GM19035 (cell line): ENCODE data around the gene CD151.

Experiments
- ATAC-seq: cut with Tn5 transposase; IDR thresholded peaks from one replicate; pipeline ENCODE4 v1.9.1; 2021; ENCODE audit not compliant: unreplicated experiment

Gene CD151

GRCh38 chr11:813072-813455 lies 19.7 kb upstream of the CD151 start:
- ATAC-seq, result no peak

GRCh38 chr11:813456-814096 lies 19.2 kb upstream of the CD151 start:
- no peak for ATAC-seq

DNA sequence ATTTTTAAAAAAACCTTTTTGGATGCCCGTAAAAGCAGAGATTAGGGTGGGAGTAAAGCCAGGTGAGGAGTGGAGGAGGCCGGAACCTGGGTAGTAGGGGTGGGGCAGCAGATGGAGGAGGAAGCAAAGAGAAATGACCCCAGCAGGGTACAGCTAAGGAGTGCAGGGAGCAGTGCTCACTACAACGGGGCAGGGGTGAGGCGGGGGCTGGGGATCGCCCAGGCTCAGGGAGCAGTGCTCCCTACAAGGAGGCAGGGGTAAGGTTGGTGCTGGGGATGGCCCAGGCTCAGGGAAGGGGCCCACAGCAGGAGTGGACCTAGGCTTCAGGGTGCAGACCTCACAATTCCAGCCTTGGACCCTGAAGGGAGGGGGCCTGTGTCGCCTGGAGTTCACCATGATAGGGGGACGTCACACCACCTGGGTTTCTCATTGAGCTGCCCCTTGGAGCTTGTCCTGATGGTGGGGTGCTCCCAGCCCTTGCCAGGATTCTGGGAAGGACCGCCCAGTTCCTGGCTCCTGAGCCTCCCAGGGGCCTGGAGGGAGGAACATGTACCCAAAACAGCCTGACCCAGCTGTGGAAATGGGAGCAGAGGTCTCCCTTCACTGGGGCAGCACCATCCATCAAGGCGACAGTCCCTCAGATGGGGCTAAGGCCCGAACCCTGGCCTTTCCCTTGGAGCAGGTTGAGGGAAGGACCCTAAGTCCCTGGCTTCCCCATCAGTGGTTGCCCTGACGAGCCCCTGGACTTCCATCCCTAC lies 16.9 kb upstream of the CD151 start:
- ATAC-seq, result no peak

GRCh38 chr11:816433-816779 lies 16.3 kb upstream of the CD151 start:
- ATAC-seq, result no peak

DNA sequence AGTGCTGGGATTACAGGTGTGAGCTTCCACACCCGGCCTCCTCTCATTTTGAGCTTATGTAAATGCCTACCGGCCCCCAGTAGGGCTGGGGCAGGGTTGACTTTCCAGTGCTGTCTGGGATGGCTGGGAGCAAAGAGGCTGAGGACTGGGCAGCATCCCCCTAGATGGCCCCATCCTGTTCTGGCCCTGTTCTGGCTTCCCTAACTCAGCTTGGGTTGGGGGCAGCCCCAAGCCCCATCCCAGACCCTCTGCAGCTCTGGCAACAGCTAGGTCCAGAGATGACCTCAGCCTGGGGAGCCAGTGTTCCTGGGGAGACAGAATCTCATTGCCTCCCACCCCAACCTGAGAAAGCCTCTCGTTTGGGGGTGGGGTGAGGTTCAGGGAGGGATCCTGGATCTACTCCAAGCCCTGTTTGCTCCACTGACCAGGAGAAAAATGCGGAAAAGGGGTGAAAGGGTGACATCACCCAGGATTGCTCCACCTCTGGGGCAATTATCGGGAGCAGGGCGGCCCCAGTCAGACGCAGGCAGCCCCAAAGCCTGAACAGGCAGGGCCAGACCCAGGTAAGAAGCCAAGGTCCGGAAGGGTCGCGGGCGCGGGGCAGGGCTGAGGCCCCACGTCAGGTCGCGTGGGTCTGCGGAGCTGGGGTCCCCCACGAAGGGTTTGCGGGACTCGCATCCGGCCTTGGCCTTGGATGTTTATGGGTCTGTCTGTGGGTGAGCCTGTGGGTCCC lies 14.2 kb upstream of the CD151 start, which contains the start of gene PNPLA2:
Gene PNPLA2 (plus strand): TSS at position 519 of the 733 bp plus-strand sequence. CDS start 805 bp downstream, outside the sequence.
- ATAC-seq, result no peak

- ATAC-seq, result peak; percentile 66
Observed at GRCh38 chr11:819129-819931, 13.4 kb upstream of the CD151 start.

DNA sequence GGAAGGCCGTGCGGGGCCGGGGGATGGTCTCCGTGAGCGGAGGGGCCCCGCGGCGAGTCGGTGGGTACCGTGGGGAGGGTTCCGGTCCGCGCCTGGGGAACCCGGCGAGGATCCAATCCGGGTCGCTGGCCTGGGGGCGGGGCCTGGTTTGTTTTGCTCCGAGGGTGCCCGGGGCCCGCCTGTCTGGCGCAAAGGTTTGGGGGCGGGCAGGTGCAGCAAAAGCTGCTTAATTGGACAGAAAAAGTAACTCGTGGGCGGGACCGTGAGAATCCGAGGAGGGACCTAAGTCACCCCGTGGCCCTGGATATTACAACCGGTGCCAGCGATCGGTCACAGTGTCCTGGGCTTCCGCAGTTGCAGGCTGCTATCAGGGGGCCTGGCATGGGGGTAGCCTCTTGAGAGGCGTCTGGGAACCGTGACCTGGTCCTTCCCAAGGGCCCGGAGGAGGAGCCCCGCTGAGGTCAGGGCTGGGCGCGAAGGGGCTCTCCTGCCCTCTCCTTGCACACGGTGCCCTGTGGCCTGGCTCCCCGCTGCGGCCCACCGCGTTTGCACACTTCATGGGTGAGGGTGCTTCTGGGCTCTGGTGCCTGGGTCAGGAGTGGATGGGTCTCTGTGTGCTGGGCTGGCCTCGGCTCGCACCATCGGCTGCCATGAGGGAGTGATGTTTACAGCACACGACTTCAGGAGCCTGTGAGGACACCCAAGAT lies 12.7 kb upstream of the CD151 start:
- ATAC-seq, result peak; percentile 65

GRCh38 chr11:820655-821511 lies 11.9 kb upstream of the CD151 start:
- ATAC-seq, result no peak

DNA sequence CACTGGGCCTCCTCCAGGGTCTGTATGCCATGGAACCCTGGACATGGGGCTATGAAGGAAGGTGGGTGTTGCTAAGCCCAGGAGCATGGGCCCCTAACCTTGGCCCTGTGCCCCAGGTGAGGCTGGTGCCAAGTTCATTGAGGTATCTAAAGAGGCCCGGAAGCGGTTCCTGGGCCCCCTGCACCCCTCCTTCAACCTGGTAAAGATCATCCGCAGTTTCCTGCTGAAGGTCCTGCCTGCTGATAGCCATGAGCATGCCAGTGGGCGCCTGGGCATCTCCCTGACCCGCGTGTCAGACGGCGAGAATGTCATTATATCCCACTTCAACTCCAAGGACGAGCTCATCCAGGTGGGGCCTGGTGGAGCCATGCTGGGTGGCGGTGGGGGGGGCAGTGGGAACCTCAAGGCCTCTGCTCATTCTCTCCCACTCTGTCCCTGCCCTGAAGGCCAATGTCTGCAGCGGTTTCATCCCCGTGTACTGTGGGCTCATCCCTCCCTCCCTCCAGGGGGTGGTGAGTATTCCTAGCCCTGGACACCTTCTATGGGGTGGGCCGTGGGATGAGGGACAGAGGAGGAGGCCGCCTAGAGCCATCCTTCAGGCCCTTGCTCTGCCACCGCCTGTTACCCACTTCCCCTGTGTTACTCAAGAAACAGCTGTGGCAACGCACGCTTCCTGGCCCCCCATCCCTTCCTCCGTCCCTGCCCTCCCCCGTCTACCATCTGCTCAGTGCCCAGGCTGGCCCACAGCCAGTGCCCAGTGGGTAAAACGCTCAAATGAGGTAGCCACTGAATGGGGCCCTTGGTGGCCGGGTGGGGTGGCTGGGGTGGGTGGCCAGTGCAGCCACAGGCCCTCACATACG lies 11.0 kb upstream of the CD151 start:
- no peak for ATAC-seq

DNA sequence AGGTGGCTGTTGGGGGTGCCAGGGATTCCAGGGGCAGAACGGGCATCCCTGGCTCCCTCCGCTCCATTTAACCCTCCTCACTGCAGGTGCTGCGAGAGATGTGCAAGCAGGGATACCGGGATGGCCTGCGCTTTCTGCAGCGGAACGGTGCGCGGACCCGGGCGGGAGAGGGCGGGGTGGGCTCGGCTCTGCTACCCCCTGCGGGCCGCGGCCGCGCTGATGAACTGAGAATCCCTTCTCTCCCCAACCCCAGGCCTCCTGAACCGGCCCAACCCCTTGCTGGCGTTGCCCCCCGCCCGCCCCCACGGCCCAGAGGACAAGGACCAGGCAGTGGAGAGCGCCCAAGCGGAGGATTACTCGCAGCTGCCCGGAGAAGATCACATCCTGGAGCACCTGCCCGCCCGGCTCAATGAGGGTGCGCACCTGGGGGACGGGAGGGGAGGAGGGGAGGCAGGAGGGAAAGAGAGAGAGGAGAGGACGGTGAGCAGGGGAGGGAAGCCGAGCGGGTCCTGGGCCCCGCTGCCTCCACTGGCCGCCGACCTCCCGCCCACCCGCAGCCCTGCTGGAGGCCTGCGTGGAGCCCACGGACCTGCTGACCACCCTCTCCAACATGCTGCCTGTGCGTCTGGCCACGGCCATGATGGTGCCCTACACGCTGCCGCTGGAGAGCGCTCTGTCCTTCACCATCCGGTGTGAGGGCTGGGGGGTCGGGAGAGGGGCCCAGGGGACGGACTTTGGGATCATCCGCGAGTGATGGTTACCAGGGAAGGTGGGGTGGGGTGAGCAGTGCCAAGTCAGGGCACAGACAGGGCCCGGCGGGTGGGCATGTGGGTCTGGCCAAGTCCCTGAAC lies 9.1 kb upstream of the CD151 start:
- no peak for ATAC-seq

GRCh38 chr11:824292-824880 lies 8.4 kb upstream of the CD151 start:
- no peak for ATAC-seq

- no peak for ATAC-seq
Observed at GRCh38 chr11:824942-825341, 7.8 kb upstream of the CD151 start.

DNA sequence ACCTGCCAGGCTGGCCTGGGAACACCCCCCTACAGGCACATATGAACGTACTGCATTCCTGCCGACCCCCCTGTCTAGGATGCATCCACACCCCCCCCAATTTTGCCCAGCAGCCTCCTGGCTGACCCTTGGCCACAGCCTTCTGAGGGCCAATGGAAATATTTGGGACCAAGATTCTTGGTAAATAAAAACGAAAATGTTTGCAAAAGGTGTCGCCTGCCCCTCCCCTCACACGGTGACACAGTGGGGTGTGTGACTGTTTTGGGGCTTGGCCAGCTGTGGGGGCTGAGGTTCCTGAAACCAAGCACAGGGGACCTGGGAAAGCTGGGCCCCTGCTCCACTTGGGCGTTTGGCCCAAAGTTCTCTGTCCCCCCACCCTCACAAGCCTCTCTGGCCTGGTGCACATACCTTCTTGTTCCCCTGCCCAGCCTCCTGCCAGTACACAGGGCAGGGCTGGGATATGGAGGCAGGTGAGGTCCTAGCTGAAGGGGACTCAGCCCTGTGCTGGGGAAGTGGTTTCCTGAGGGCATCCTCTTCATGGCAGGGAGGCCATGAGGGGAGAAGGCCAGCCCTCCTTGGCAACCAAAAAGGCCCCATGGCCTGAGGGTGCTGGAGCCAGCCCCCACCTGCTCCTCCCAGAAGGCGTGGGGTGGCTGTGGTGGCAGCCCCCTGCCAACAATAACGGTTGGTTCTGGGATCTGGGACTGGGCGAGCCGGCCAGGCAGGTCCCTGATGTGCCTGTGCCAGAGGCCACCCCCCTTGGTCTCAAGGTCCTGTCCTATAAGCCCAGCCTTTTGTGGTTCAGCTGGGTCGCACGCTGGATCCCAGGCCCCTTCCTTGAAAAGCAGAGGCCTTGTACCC lies 7.2 kb upstream of the CD151 start:
- no peak for ATAC-seq

- no peak for ATAC-seq
Observed at GRCh38 chr11:826227-826621, 6.5 kb upstream of the CD151 start.

- ATAC-seq, result no peak
Observed at GRCh38 chr11:826836-827145, 6.0 kb upstream of the CD151 start.

DNA sequence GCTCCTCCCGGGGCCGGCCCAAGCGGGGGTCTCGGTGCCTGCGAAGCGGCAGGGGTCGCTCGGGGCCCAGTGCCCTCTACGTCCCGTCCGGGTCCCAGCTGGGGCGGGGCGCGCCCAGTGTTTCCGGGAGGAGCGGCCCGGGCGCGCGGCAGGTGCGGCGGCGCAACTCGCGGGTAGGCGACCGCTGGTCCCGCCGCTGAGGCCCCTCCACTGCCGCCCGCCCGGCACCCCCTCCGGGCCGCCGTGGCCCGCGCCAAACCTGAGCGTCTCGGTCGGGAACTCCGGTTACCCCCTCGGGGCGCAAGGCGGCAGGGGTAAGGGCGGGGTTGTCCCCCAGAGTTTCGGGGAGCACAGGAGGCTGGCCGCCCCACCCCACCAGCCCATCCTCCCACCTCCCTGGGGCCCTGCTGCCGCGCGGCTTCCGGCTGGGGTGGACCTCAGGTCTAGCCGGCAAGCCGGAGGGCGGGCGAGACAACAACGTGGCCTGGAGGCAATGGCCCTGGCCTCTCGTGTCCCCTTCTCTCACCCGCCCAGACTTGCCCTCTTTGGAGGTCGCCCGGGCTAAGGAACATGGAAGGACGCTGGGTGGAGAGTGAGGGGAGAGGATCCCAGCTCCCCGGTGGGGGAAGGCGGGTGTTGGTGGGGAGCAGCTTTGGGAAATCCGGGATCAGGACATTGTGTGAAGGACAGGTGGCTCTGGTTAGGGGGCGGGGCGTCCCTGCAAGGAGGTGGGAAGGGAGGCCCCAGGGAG lies 5.4 kb upstream of the CD151 start:
- no peak for ATAC-seq
